GM12878 (cell line): ENCODE results near the gene CWC27. TPM values are rescaled to one million over a fixed set of nuclear protein-coding genes. Genes with fewer than 3 reads are reported as not detected.

ENCODE experiments used
- ATF3 ChIP-seq: IDR thresholded peaks from 2 replicates; pipeline ENCODE4 v1.6.1; 2011; ENCODE audit warnings: low read depth, mild to moderate bottlenecking, low read length, moderate library complexity, borderline replicate concordance; ENCODE audit errors: extremely low read depth
- BACH1 ChIP-seq: fragments of 450-650 bp; IDR thresholded peaks from 2 replicates; pipeline ENCODE4 v1.6.1; 2017; ENCODE audit warnings: mild to moderate bottlenecking, borderline replicate concordance
- BRCA1 ChIP-seq: IDR thresholded peaks from 2 replicates; pipeline ENCODE4 v1.6.1; 2011; ENCODE audit warnings: low read depth, low read length, improper control_type of control experiment
- DPF2 ChIP-seq: fragments of 450-650 bp; IDR thresholded peaks from 2 replicates; pipeline ENCODE4 v1.6.1; 2017; ENCODE audit warnings: mild to moderate bottlenecking
- EGR1 ChIP-seq, 2 experiments: IDR thresholded peaks; 1 replicate in 1 of 2; 2 replicates in 1 of 2; pipeline ENCODE4 v1.6.1; 2011 to 2012; ENCODE audit warnings: low read depth in 2 of 2, low read length in 2 of 2, borderline replicate concordance in 1 of 2, mild to moderate bottlenecking in 1 of 2, moderate library complexity in 1 of 2
- FOS ChIP-seq: IDR thresholded peaks from 3 replicates; pipeline ENCODE4 v1.6.1; 2011; ENCODE audit warnings: borderline replicate concordance; ENCODE audit not compliant: insufficient read length; ENCODE audit errors: extremely low read depth
- GATAD2B ChIP-seq: fragments of 450-650 bp; conservative IDR thresholded peaks from 2 replicates; pipeline ENCODE4 v1.6.1; 2017; ENCODE audit warnings: low read depth, mild to moderate bottlenecking, moderate library complexity
- HSF1 ChIP-seq: fragments of 150-350 bp; IDR thresholded peaks from 2 replicates; pipeline ENCODE4 v1.6.1; 2014; ENCODE audit warnings: mild to moderate bottlenecking, low read depth, low read length
- IKZF2 ChIP-seq, 2 experiments: fragments of 450-650 bp; IDR thresholded peaks; 2 replicates each; pipeline ENCODE4 v1.6.1; 2017; ENCODE audit warnings: mild to moderate bottlenecking in 2 of 2, moderate library complexity in 2 of 2
- MEF2A ChIP-seq: IDR thresholded peaks from 2 replicates; pipeline ENCODE4 v1.6.1; 2011; ENCODE audit warnings: low read depth, mild to moderate bottlenecking, low read length, moderate library complexity; ENCODE audit not compliant: insufficient read depth
- MTA3 ChIP-seq: IDR thresholded peaks from 2 replicates; pipeline ENCODE4 v1.6.1; 2012; ENCODE audit warnings: low read length, inconsistent platforms, borderline replicate concordance
- MYB ChIP-seq: fragments of 150-350 bp; IDR thresholded peaks from 2 replicates; pipeline ENCODE4 v1.6.1; 2014; ENCODE audit warnings: mild to moderate bottlenecking, low read depth, low read length, borderline replicate concordance
- NFIC ChIP-seq: IDR thresholded peaks from 2 replicates; pipeline ENCODE4 v1.6.1; 2012; ENCODE audit warnings: low read depth, mild to moderate bottlenecking, inconsistent platforms, low read length, moderate library complexity
- POLR2AphosphoS2 ChIP-seq: IDR thresholded peaks from 2 replicates; pipeline ENCODE4 v1.6.1; 2011; ENCODE audit warnings: low read depth, mild to moderate bottlenecking, low read length, improper control_type of control experiment, moderate library complexity
- RAD21 ChIP-seq: IDR thresholded peaks from 2 replicates; pipeline ENCODE4 v1.6.1; 2011; ENCODE audit warnings: mild to moderate bottlenecking, low read depth, low read length, moderate library complexity; ENCODE audit not compliant: insufficient read depth
- RB1 ChIP-seq: fragments of 450-650 bp; formaldehyde crosslinking; IDR thresholded peaks from 2 replicates; pipeline ENCODE4 v1.6.1; 2017; ENCODE audit warnings: mild to moderate bottlenecking, borderline replicate concordance
- RBBP5 ChIP-seq: fragments of 200-600 bp; sonication (generic); conservative IDR thresholded peaks from 2 replicates; pipeline ENCODE4 v1.6.1; 2016
- RELA ChIP-seq: fragments of 450-650 bp; IDR thresholded peaks from 2 replicates; pipeline ENCODE4 v1.8.0; 2014; ENCODE audit warnings: borderline replicate concordance; ENCODE audit not compliant: partially characterized antibody
- SIX5 ChIP-seq: IDR thresholded peaks from 2 replicates; pipeline ENCODE4 v1.6.1; 2011; ENCODE audit warnings: mild to moderate bottlenecking, low read depth, low read length, moderate library complexity; ENCODE audit not compliant: severe bottlenecking
- SMARCA5 ChIP-seq: fragments of 450-650 bp; IDR thresholded peaks from 2 replicates; pipeline ENCODE4 v1.6.1; 2017; ENCODE audit warnings: mild to moderate bottlenecking
- SUPT20H ChIP-seq: IDR thresholded peaks from 2 replicates; pipeline ENCODE4 v1.6.1; 2011; ENCODE audit warnings: low read depth, mild to moderate bottlenecking, low read length, moderate library complexity, borderline replicate concordance; ENCODE audit not compliant: control insufficient read depth
- ZBED1 ChIP-seq: IDR thresholded peaks from 2 replicates; pipeline ENCODE4 v1.6.1; 2016; ENCODE audit warnings: borderline replicate concordance
- ZNF217 ChIP-seq: fragments of 450-650 bp; IDR thresholded peaks from 2 replicates; pipeline ENCODE4 v1.6.1; 2017; ENCODE audit warnings: antibody characterized with exemption, mild to moderate bottlenecking
- ZNF384 ChIP-seq: IDR thresholded peaks from 2 replicates; pipeline ENCODE4 v1.6.1; 2012; ENCODE audit warnings: low read depth, mild to moderate bottlenecking, low read length, improper control_type of control experiment, borderline replicate concordance
- polyA plus RNA-seq, 11 experiments: library from polyadenylated mRNA; depleted of rRNA in 4 of 11; unstranded in 6 of 11; stranded (reverse) in 5 of 11; fragments of >200 nt; fragmentation: Nextera tagmentation in 4 of 11; fragmentation: Illumina TruSeq in 1 of 11; extraction: Ambion mirVana in 4 of 11; extraction: Trizol in 1 of 11; gene quantifications; 1 replicate in 1 of 11; 2 replicates in 10 of 11; pipeline versions ENCODE4 v1.2.1 to v1.2.3, GENCODE V29; 2011 to 2016; ENCODE audit warnings: inconsistent platforms in 2 of 11, missing spikeins in 2 of 11, low read depth in 1 of 11
- total RNA-seq, 4 experiments: library from RNA; depleted of rRNA in 3 of 4; stranded (reverse); fragments of >200 nt in 3 of 4; fragmentation: Illumina TruSeq in 1 of 4; extraction: Trizol in 1 of 4; gene quantifications; 2 replicates each; pipeline versions ENCODE4 v1.2.1 to v1.2.3, GENCODE V29; 2013 to 2021
- TF ChIP-seq, protein P1 (sequence below): IDR thresholded peaks from 2 replicates; pipeline ENCODE4 v1.6.1; 2012; ENCODE audit warnings: mild to moderate bottlenecking, low read depth, low read length

Gene CWC27
- total and polyA plus RNA-seq, 10 of the 15 experiments (the other 5 are each of a cell fraction or from before 2014, with no cell fraction given) = 21.7 to 61.9 (median 47.0) TPM

- no peak for TF ChIP-seq SUPT20H
- 0 out of 2 replicates have a peak, but pooled peaks have one; percentile 16 for TF ChIP-seq BACH1
- TF ChIP-seq IKZF2 (IDR thresholded peaks at IDR 0.05) = 0 out of 4 replicates have a peak, but pooled peaks of 1 of the 2 experiments have one; percentile 39
- TF ChIP-seq SMARCA5 = no peak
- no peak for TF ChIP-seq FOS
- TF ChIP-seq, protein P1, sequence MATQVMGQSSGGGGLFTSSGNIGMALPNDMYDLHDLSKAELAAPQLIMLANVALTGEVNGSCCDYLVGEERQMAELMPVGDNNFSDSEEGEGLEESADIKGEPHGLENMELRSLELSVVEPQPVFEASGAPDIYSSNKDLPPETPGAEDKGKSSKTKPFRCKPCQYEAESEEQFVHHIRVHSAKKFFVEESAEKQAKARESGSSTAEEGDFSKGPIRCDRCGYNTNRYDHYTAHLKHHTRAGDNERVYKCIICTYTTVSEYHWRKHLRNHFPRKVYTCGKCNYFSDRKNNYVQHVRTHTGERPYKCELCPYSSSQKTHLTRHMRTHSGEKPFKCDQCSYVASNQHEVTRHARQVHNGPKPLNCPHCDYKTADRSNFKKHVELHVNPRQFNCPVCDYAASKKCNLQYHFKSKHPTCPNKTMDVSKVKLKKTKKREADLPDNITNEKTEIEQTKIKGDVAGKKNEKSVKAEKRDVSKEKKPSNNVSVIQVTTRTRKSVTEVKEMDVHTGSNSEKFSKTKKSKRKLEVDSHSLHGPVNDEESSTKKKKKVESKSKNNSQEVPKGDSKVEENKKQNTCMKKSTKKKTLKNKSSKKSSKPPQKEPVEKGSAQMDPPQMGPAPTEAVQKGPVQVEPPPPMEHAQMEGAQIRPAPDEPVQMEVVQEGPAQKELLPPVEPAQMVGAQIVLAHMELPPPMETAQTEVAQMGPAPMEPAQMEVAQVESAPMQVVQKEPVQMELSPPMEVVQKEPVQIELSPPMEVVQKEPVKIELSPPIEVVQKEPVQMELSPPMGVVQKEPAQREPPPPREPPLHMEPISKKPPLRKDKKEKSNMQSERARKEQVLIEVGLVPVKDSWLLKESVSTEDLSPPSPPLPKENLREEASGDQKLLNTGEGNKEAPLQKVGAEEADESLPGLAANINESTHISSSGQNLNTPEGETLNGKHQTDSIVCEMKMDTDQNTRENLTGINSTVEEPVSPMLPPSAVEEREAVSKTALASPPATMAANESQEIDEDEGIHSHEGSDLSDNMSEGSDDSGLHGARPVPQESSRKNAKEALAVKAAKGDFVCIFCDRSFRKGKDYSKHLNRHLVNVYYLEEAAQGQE = no peak
- peak in 1 of 2 experiments; percentile 80; a peak in 2 of 3 replicates for TF ChIP-seq EGR1 (IDR thresholded peaks at IDR 0.05; ENCODE audit: borderline replicate concordance in 1 of 2, low read depth in 2 of 2, low read length in 2 of 2)
- TF ChIP-seq ZNF384 = no peak
- TF ChIP-seq POLR2AphosphoS2 = peak; percentile 69; the same call in 1 of the 2 replicates
- TF ChIP-seq RBBP5 = peak; percentile 97
- TF ChIP-seq MYB = no peak
- 0 out of 2 replicates have a peak, but pooled peaks have one; percentile 54 for TF ChIP-seq MEF2A
- no peak for TF ChIP-seq GATAD2B
- TF ChIP-seq ATF3 = no peak
- no peak for TF ChIP-seq BRCA1
- no peak for TF ChIP-seq DPF2
- TF ChIP-seq RAD21 = no peak
- TF ChIP-seq ZBED1 = 0 out of 2 replicates have a peak, but pooled peaks have one; percentile 54
- TF ChIP-seq RELA = peak; percentile 77
- no peak for TF ChIP-seq MTA3
- TF ChIP-seq HSF1 = no peak
- TF ChIP-seq SIX5 = peak; percentile 78
- TF ChIP-seq RB1 = peak; percentile 10; the same call in 1 of the 2 replicates
- TF ChIP-seq ZNF217 = no peak
- peak; percentile 82 for TF ChIP-seq NFIC
Measured at GRCh38 chr5:64768358-64769312, at the start of gene CWC27, which contains the start of gene SREK1IP1 (continued).
